Superior temporal gyrus (tissue), 1 donor: ENCODE data around the gene NPC1.

ENCODE experiments used
- DNase-seq: peaks from one replicate; pipeline ENCODE4 v3.0.0-alpha.2; 2016; ENCODE audit errors: extremely low spot score

NPC1 gene

GRCh38 chr18:23487738-23488570, 98.4 kb downstream of the NPC1 start:
- no peak for DNase-seq

- DNase-seq = no peak
These were observed 100.9 kb downstream of the NPC1 start for GRCh38 chr18:23485386-23485785.

GRCh38 chr18:23484561-23485182, 101.6 kb downstream of the NPC1 start:
- DNase-seq = no peak
